ENCODE measurements around the gene NLRP3.

DNA sequence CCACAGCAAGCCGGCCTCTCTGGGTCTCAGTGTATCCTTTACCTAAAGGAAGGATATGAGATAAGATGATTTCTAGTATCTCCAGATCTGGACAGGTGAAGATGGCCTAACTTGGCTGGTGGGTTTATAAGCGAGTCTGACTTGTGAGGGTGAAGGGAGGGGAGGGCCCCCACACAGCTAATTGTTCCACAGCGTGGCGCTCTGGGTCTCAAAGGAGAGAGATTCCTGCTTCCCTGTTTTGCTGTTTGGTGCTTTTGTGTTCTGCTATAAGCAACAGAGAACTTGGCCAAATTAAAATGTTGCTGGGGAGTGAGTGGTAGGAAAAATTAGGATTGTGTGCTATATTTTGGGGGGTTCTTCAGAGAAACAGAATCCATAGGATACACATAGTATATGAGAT, 28.9 kb upstream of the NLRP3 start:
- TF ChIP-seq, protein P1, sequence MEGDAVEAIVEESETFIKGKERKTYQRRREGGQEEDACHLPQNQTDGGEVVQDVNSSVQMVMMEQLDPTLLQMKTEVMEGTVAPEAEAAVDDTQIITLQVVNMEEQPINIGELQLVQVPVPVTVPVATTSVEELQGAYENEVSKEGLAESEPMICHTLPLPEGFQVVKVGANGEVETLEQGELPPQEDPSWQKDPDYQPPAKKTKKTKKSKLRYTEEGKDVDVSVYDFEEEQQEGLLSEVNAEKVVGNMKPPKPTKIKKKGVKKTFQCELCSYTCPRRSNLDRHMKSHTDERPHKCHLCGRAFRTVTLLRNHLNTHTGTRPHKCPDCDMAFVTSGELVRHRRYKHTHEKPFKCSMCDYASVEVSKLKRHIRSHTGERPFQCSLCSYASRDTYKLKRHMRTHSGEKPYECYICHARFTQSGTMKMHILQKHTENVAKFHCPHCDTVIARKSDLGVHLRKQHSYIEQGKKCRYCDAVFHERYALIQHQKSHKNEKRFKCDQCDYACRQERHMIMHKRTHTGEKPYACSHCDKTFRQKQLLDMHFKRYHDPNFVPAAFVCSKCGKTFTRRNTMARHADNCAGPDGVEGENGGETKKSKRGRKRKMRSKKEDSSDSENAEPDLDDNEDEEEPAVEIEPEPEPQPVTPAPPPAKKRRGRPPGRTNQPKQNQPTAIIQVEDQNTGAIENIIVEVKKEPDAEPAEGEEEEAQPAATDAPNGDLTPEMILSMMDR (IDR thresholded peaks at IDR 0.05; ENCODE audit: insufficient read depth, low read depth, low read length) = no peak
- TF ChIP-seq EZH2 (IDR thresholded peaks at IDR 0.05; ENCODE audit: insufficient read depth, low read length) = no peak
